CD14-positive monocyte (primary cell): ENCODE measurements around the gene RNF220. TPM values are rescaled to one million over a fixed set of nuclear protein-coding genes. Genes with fewer than 3 reads are reported as not detected.
A peak's percentile ranks its signal among the peaks of the same experiment; 100 is the strongest.

Experiments
- DNase-seq, 3 donors: peaks; one replicate each; pipeline ENCODE4 v3.0.0-alpha.2; 2011 to 2022
- H2AFZ ChIP-seq: 2 replicates; pipeline ENCODE4 v1.6.0; 2012; ENCODE audit warnings: mild to moderate bottlenecking, low read depth, low read length, inconsistent platforms; ENCODE audit not compliant: insufficient read depth, poor library complexity, severe bottlenecking
- H3K27ac ChIP-seq, 2 donors: 1 replicate in 1 of 2; 2 replicates in 1 of 2; pipeline ENCODE4 v1.5.1; 2012 to 2013; ENCODE audit warnings: low read length in 2 of 2, control low read depth in 1 of 2, inconsistent platforms in 1 of 2, low read depth in 1 of 2, mild to moderate bottlenecking in 1 of 2
- H3K27me3 ChIP-seq, 2 donors: one replicate each; pipeline versions ENCODE4 v1.6.0 to v1.6.1; 2011 to 2013; ENCODE audit warnings: low read length in 2 of 2; ENCODE audit not compliant: control insufficient read depth in 2 of 2, insufficient read depth in 2 of 2
- H3K36me3 ChIP-seq, 2 donors: replicated peaks in 1 of 2; 1 replicate in 1 of 2; 2 replicates in 1 of 2; pipeline versions ENCODE4 v1.5.1 to v1.6.1; 2012 to 2013; ENCODE audit warnings: low read length in 2 of 2, control low read depth in 1 of 2, inconsistent platforms in 1 of 2, mild to moderate bottlenecking in 1 of 2; ENCODE audit not compliant: insufficient read depth in 2 of 2, control insufficient read depth in 1 of 2
- H3K4me1 ChIP-seq, 2 donors: 1 replicate in 1 of 2; 2 replicates in 1 of 2; pipeline versions ENCODE4 v1.5.1 to v1.6.1; 2012 to 2013; ENCODE audit warnings: low read length in 2 of 2, control low read depth in 1 of 2, inconsistent platforms in 1 of 2, mild to moderate bottlenecking in 1 of 2, moderate library complexity in 1 of 2; ENCODE audit not compliant: insufficient read depth in 2 of 2, control insufficient read depth in 1 of 2
- H3K4me2 ChIP-seq: replicated peaks from 2 replicates; pipeline ENCODE3; 2012; ENCODE audit warnings: low read length, moderate library complexity, mild to moderate bottlenecking; ENCODE audit not compliant: poor library complexity, severe bottlenecking; ENCODE audit errors: extremely low read depth
- H3K4me3 ChIP-seq, 3 experiments: fragments of 200-600 bp in 1 of 3; sonication (generic) in 1 of 3; replicated peaks in 1 of 3; 1 replicate in 2 of 3; 2 replicates in 1 of 3; pipeline ENCODE4 v1.5.1; 2011 to 2013; ENCODE audit warnings: low read length in 3 of 3, mild to moderate bottlenecking in 3 of 3, control low read depth in 2 of 3, low read depth in 2 of 3, inconsistent platforms in 1 of 3, moderate library complexity in 1 of 3
- H3K79me2 ChIP-seq: 2 replicates; pipeline ENCODE4 v1.6.0; 2012; ENCODE audit warnings: mild to moderate bottlenecking, control low read depth, inconsistent platforms, low read length, moderate library complexity; ENCODE audit not compliant: insufficient read depth
- H3K9ac ChIP-seq: 2 replicates; pipeline ENCODE4 v1.6.0; 2017; ENCODE audit warnings: low read length, mild to moderate bottlenecking; ENCODE audit not compliant: insufficient read depth, poor library complexity, severe bottlenecking
- H3K9me3 ChIP-seq, 2 donors: replicated peaks in 1 of 2; 1 replicate in 1 of 2; 2 replicates in 1 of 2; pipeline versions ENCODE4 v1.5.1 to v1.6.1; 2012 to 2013; ENCODE audit warnings: low read length in 2 of 2, control low read depth in 1 of 2; ENCODE audit not compliant: control insufficient read depth in 1 of 2, insufficient read depth in 1 of 2
- H4K20me1 ChIP-seq: 2 replicates; pipeline ENCODE4 v1.6.0; 2012; ENCODE audit warnings: mild to moderate bottlenecking, low read length, control low read depth, moderate library complexity; ENCODE audit not compliant: insufficient read depth
- H3K27ac Mint-ChIP-seq, 7 donors: one replicate each; pipeline ENCODE4 v1.8.0; 2020; ENCODE audit warnings: mild to moderate bottlenecking in 7 of 7, mixed read lengths in 7 of 7, moderate library complexity in 6 of 7, inconsistent platforms in 2 of 7
- H3K27me3 Mint-ChIP-seq, 3 donors: one replicate each; pipeline ENCODE4 v1.8.0; 2021 to 2022; ENCODE audit warnings: low read depth in 3 of 3, mild to moderate bottlenecking in 3 of 3, mixed read lengths in 3 of 3, moderate library complexity in 3 of 3, inconsistent platforms in 1 of 3
- H3K36me3 Mint-ChIP-seq, 2 donors: one replicate each; pipeline ENCODE4 v1.8.0; 2020; ENCODE audit warnings: mixed read lengths in 2 of 2, inconsistent platforms in 1 of 2, mild to moderate bottlenecking in 1 of 2
- H3K4me1 Mint-ChIP-seq: one replicate; pipeline ENCODE4 v1.8.0; 2020; ENCODE audit warnings: mild to moderate bottlenecking, mixed read lengths
- H3K4me3 Mint-ChIP-seq, 2 donors: one replicate each; pipeline ENCODE4 v1.8.0; 2020; ENCODE audit warnings: mild to moderate bottlenecking in 2 of 2, mixed read lengths in 2 of 2, moderate library complexity in 1 of 2
- H3K9me3 Mint-ChIP-seq, 7 donors: one replicate each; pipeline ENCODE4 v1.8.0; 2020 to 2022; ENCODE audit warnings: mixed read lengths in 7 of 7, mild to moderate bottlenecking in 6 of 7, moderate library complexity in 6 of 7, inconsistent platforms in 2 of 7
- CTCF ChIP-seq: fragments of 200-600 bp; IDR thresholded peaks from one replicate; pipeline ENCODE4 v1.8.0; 2022; ENCODE audit warnings: antibody characterized with exemption, mild to moderate bottlenecking
- WGBS: methylation state at CpG from one replicate; pipeline ENCODE4 v1.1.5; 2013; ENCODE audit warnings: missing lambda C conversion rate; ENCODE audit not compliant: insufficient coverage; 5-methylcytosine and 5-hydroxymethylcytosine counted together
- intact Hi-C, 2 donors: fragments of 100-400 bp; cut with micrococcal nuclease; formaldehyde crosslinking; loops; one replicate each; pipeline versions ENCODE4 v1.15.0 to v1.15.1; 2023
- polyA plus RNA-seq, 3 donors: library from polyadenylated mRNA; depleted of rRNA in 1 of 3; unstranded in 2 of 3; stranded (reverse) in 1 of 3; fragments of 300-500 nt in 2 of 3; fragments of >200 nt in 1 of 3; fragmentation: Illumina TruSeq in 2 of 3; gene quantifications; 1 replicate in 2 of 3; 2 replicates in 1 of 3; pipeline ENCODE4 v1.2.3, GENCODE V29; 2012 to 2021

The RNF220 gene
- polyA plus RNA-seq, 3 donors: 39.4 to 133 (median 49.4) TPM

GRCh38 chr1:44693900-44694299, 288.8 kb downstream of the RNF220 start:
- H3K36me3 Mint-ChIP-seq: peaks cover 0 to 1% of the 10 kb centered on the region in 2 donors
- H3K9me3 Mint-ChIP-seq: no peaks in the 10 kb centered on the region
- H3K79me2 ChIP-seq: no peaks in the 10 kb centered on the region
- peaks cover 0 to 2% of the 10 kb centered on the region in 2 donors for H3K27me3 ChIP-seq
- no peak overlapping the region for H3K27ac ChIP-seq
- 100% methylated on average over 1 of the region's 3 CpGs for WGBS
- H3K36me3 ChIP-seq: no peaks in the 10 kb centered on the region
- peaks cover 13 to 18% (median 18%) of the 10 kb centered on the region in 3 donors for H3K27me3 Mint-ChIP-seq
- no peak overlapping the region for H3K4me3 ChIP-seq
- H3K27ac Mint-ChIP-seq: peak overlapping the region in 1 of 7 donors; percentile 58
- TF ChIP-seq CTCF: no peak
- peaks cover 28% of the 10 kb centered on the region for H3K4me1 Mint-ChIP-seq
- H3K9me3 ChIP-seq: no peaks in the 10 kb centered on the region
- intact Hi-C loops: no loop called here
- no peak overlapping the region for H3K4me2 ChIP-seq
- H3K4me1 ChIP-seq: peaks cover 29% of the 10 kb centered on the region in 2 donors
- H2AFZ ChIP-seq: no peak overlapping the region
- no peak overlapping the region for H3K4me3 Mint-ChIP-seq
- H3K9ac ChIP-seq: no peak overlapping the region
- no peak for DNase-seq
- no peaks in the 10 kb centered on the region for H4K20me1 ChIP-seq

- H3K4me3 ChIP-seq: no peak overlapping the region
- H3K4me3 Mint-ChIP-seq: no peak overlapping the region
- H3K4me1 ChIP-seq: peaks cover 30% of the 10 kb centered on the region in 2 donors
- H3K27ac ChIP-seq: no peak overlapping the region
- H3K9ac ChIP-seq: no peak overlapping the region
- H3K27ac Mint-ChIP-seq: no peak overlapping the region
- no peak overlapping the region for H2AFZ ChIP-seq
- H3K4me2 ChIP-seq: no peak overlapping the region
- no peaks in the 10 kb centered on the region for H3K9me3 Mint-ChIP-seq
- intact Hi-C loops: no loop called here
- no peak for DNase-seq
- 94% methylated on average over 5 of the region's 7 CpGs for WGBS
- no peaks in the 10 kb centered on the region for H4K20me1 ChIP-seq
- no peaks in the 10 kb centered on the region for H3K36me3 ChIP-seq
- peaks cover 8 to 20% (median 19%) of the 10 kb centered on the region in 3 donors for H3K27me3 Mint-ChIP-seq
- H3K79me2 ChIP-seq: no peaks in the 10 kb centered on the region
- peaks cover 28% of the 10 kb centered on the region for H3K4me1 Mint-ChIP-seq
- H3K27me3 ChIP-seq: peaks cover 0 to 2% of the 10 kb centered on the region in 2 donors
- H3K9me3 ChIP-seq: no peaks in the 10 kb centered on the region
- peaks cover 0 to 2% of the 10 kb centered on the region in 2 donors for H3K36me3 Mint-ChIP-seq
- TF ChIP-seq CTCF: no peak
Observed at GRCh38 chr1:44694863-44695478, 289.9 kb downstream of the RNF220 start.
